Stimulated activated naive CD8-positive, alpha-beta T cell treated with anti-CD3 and anti-CD28 coated beads, Interleukin-15, Interleukin-2, amounts not matched to agents 100 ng/mL and 50 ng/mL, for 24 hours (primary cell): ENCODE measurements around the gene ELN.

Source experiments
- H3K27ac Mint-ChIP-seq: one replicate; pipeline ENCODE4 v1.8.0; 2021; ENCODE audit warnings: mild to moderate bottlenecking, mixed read lengths
- H3K27me3 Mint-ChIP-seq: one replicate; pipeline ENCODE4 v1.8.0; 2021; ENCODE audit warnings: mixed read lengths
- H3K36me3 Mint-ChIP-seq: one replicate; pipeline ENCODE4 v1.8.0; 2021; ENCODE audit warnings: low read depth, mixed read lengths
- H3K4me1 Mint-ChIP-seq: one replicate; pipeline ENCODE4 v1.8.0; 2021; ENCODE audit warnings: low read depth, mixed read lengths
- H3K4me3 Mint-ChIP-seq: one replicate; pipeline ENCODE4 v1.8.0; 2021; ENCODE audit warnings: mild to moderate bottlenecking, mixed read lengths
- H3K9me3 Mint-ChIP-seq: one replicate; pipeline ENCODE4 v1.8.0; 2021; ENCODE audit warnings: mixed read lengths

ELN gene

DNA sequence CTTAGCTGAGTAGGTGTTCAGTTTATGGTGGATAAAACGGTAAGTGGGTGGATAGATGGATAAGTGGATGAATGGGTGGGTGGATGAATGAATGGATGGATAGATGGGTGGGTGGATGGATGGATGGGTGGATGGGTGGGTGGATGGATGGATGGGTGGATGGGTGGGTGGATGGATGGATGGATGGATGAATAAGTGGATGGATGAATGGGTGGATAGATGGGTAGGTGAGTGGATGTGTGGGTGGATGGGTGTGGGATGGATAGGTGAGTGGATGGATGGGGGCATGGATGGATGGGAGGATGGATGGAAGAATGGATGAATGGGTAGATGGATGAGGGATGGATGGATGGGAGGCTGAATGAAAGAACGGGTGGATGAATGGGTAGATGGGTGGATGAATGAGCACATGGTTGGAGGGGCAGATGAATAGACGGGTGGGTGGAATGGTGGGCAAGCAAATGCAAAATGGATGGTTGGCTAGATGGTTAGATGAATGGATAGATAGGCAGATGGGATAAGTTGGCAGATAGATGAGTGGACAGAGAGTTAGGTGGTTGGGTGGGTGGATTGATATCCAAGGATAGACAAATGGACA lies 25.7 kb downstream of the ELN start:
- Mint-ChIP-seq H3K36me3 (no peaks in the 10 kb centered on the region), H3K4me3 (no peak overlapping the region), H3K27me3 (peaks cover 10% of the 10 kb centered on the region), H3K27ac (no peak overlapping the region), H3K9me3 (no peaks in the 10 kb centered on the region), H3K4me1 (no peaks in the 10 kb centered on the region)

DNA sequence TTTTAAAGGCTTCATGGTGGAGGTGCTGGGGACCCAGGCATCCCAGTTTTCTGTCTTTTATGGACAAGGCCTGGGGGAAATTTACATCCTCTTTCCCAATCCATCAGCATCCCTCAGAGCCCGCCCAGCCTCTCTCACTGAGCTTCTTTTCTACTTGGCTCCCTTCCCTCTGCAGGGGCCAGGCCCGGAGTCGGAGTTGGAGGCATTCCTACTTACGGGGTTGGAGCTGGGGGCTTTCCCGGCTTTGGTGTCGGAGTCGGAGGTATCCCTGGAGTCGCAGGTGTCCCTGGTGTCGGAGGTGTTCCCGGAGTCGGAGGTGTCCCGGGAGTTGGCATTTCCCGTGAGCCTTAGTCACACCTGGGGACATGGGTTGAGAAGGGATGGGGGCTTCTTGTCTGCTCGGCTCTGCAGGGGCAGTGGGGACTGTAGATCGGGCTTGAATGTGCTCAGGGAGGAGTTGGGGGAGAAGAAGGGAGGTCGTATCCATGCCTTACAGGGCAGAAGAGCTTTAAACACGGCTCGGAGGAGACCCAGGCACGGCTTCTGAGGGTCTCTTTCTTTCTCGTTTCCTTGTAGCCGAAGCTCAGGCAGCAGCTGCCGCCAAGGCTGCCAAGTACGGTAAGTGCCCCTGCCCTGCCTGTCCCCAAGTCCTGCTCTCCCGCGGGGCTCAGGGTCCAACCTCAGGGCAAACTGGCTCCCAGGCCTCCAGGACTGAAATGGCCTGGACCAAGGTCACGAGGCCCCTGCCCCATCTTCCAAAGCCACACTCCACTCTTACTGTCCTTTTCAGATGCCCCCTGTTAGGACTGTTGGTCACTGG lies 28.3 kb downstream of the ELN start:
- Mint-ChIP-seq H3K4me1 (no peaks in the 10 kb centered on the region), H3K9me3 (no peaks in the 10 kb centered on the region), H3K27ac (no peak overlapping the region), H3K27me3 (peaks cover 10% of the 10 kb centered on the region), H3K4me3 (no peak overlapping the region), H3K36me3 (no peaks in the 10 kb centered on the region)

DNA sequence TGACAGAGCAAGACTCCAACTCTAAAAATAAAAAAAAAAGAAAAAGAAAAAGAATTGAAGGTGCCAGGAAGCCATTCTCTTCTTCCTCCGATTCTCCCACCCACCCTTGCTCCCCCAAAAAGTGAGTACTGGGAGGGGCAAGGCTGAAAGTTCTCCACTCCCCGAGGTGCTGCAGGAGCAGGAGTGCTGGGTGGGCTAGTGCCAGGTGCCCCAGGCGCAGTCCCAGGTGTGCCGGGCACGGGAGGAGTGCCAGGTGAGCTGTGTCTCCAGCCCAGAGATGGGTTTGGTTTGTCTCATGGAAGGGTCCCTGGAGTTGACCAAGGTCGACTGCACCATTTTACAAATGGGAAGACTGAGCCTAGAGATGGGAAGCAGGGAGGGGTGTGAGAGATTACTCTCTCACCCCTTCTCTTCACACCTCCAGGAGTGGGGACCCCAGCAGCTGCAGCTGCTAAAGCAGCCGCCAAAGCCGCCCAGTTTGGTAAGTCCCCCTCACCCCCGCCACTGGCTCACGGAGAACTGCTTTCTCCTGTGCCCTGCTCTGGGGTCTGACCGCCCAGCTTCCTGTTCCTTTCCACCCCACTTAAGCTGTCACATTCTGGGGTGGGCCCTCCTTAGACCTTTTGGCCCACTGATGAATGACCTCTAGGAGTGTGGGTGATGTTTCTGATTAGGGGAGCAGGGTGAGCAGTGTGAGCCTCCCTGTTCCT lies 29.4 kb downstream of the ELN start:
- Mint-ChIP-seq H3K4me1 (peaks cover 5% of the 10 kb centered on the region), H3K27ac (no peak overlapping the region), H3K4me3 (no peak overlapping the region), H3K27me3 (peaks cover 10% of the 10 kb centered on the region), H3K36me3 (no peaks in the 10 kb centered on the region), H3K9me3 (no peaks in the 10 kb centered on the region)

DNA sequence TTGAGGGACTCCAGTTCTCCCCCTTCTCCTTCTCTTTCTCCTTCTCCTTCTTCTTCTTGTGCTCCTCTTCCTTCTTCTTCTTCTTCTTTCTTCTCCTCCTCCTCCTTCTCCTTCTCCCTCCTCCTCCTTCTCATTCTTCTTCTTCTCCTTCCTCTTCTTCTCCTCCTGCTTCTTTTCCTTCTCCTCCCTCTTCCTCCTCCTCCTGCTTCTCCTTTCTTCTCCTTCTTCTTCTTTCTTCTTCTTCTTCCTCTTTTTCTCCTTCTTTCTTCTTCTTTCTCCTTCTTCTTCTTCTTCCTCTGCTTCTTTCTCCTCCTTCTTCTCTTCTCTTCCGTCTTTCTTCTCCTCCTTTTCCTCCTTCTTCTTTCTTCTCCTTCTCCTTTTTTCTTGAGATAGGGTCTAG lies 30.0 kb downstream of the ELN start:
- Mint-ChIP-seq H3K4me3 (no peak overlapping the region), H3K27ac (peak overlapping the region; percentile 22), H3K36me3 (no peaks in the 10 kb centered on the region), H3K9me3 (no peaks in the 10 kb centered on the region), H3K4me1 (peaks cover 5% of the 10 kb centered on the region), H3K27me3 (peaks cover 10% of the 10 kb centered on the region)

DNA sequence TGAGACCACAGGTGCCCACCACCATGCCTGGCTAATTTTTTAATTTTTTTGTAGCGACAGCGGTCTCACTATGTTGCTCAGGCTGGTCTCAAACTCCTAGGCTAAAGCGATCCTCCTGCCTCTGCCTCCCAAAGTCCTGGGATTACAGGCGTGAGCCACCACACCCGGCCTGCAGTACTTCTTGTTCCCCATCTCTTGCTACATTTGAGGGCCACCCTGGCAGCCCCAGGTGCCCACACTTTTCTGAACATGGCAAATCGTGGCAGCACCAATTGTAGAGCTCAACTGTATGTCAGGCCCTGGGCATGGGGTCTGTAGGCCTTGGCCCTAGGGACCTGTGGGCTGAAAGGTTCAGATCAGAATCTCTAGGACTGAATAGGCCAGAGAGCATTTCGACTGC lies 30.5 kb downstream of the ELN start:
- no peaks in the 10 kb centered on the region for H3K36me3 Mint-ChIP-seq
- no peak overlapping the region for H3K27ac Mint-ChIP-seq
- H3K4me3 Mint-ChIP-seq: no peak overlapping the region
- H3K27me3 Mint-ChIP-seq: peaks cover 10% of the 10 kb centered on the region
- no peaks in the 10 kb centered on the region for H3K9me3 Mint-ChIP-seq
- H3K4me1 Mint-ChIP-seq: peaks cover 5% of the 10 kb centered on the region

DNA sequence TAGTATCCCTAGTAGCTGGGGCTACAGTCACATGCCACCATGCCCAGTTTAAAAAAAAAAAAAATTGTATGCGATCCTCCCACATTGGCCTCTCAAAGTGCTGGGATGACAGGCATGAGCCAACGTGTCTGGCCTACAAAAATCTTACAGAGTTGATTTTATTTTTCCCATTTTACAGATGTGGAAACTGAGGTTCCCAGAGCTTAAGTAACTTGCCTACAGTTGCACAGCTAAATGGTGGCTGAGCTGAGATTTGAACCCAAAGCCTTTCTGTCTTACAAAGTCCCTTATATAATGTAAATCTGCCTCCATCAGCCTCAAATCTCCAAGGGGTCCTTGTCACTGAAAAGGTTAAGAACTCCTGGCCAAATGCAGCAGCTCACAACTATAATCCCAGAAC lies 31.1 kb downstream of the ELN start:
- Mint-ChIP-seq H3K36me3 (no peaks in the 10 kb centered on the region), H3K27ac (no peak overlapping the region), H3K9me3 (no peaks in the 10 kb centered on the region), H3K27me3 (peaks cover 7% of the 10 kb centered on the region), H3K4me1 (peaks cover 5% of the 10 kb centered on the region), H3K4me3 (no peak overlapping the region)

DNA sequence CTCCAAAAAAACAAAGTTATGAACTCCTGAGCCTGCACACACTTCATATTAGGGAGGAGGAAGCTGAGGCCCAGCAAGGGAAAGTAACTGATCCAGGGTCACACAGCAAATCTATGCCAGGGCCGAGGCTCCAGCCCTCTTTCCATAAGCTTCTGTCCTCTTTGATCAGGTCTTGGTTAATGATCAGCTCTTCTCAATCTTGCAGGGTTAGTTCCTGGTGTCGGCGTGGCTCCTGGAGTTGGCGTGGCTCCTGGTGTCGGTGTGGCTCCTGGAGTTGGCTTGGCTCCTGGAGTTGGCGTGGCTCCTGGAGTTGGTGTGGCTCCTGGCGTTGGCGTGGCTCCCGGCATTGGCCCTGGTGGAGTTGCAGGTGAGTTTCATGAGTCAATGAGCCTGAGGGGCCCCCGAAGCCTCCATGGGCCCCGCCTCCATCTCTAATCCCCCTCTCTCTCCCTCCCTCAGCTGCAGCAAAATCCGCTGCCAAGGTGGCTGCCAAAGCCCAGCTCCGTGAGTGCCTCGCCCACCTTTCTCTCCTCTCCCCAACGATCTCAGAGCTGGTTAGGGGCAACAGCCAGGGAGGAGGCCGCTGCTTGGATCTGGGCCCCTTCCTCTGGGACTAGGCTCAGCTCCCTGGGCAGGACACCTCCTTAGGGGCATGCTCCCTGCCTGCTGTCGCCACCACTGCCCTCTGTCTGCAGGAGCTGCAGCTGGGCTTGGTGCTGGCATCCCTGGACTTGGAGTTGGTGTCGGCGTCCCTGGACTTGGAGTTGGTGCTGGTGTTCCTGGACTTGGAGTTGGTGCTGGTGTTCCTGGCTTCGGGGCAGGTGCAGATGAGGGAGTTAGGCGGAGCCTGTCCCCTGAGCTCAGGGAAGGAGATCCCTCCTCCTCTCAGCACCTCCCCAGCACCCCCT lies 32.0 kb downstream of the ELN start:
- Mint-ChIP-seq H3K27me3 (peaks cover 7% of the 10 kb centered on the region), H3K4me1 (peaks cover 5% of the 10 kb centered on the region), H3K9me3 (no peaks in the 10 kb centered on the region), H3K27ac (no peak overlapping the region), H3K36me3 (no peaks in the 10 kb centered on the region), H3K4me3 (no peak overlapping the region)

DNA sequence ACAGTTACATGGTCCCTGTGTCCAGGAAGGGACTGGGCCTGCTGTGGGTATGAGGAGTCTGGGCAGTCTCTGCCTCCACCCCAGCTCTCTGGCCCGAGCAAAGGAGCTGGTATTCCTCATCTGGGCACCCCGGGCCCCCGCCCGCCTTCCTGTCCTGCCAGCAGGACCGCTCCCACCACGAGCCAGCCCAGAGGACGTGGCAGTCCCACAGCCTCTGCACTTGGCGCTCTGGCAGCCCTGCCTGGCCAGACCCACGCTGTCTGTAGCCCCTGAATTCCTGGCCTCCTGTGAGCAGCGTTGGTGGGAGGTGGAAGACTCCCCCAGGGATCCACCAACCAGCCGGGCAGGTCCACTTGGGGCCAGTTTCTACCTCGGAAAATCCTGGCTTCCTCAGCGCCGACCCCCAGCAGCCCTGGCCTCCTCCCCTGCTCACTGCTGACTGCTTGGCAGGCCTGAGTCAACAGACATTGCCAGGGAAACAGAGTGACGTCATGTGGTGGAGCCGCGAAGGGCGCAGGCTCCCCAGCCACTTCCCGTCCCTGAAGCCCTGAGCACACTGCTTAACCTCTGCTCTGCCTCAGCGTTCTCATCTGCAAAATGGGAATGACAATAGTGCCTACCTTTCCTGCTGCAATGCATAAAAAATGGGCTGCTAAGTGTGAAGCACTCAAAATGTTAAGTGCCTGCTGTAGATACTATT lies 34.0 kb downstream of the ELN start:
- no peaks in the 10 kb centered on the region for H3K9me3 Mint-ChIP-seq
- H3K4me1 Mint-ChIP-seq: peaks cover 5% of the 10 kb centered on the region
- no peaks in the 10 kb centered on the region for H3K36me3 Mint-ChIP-seq
- peaks cover 7% of the 10 kb centered on the region for H3K27me3 Mint-ChIP-seq
- no peak overlapping the region for H3K27ac Mint-ChIP-seq
- H3K4me3 Mint-ChIP-seq: peak overlapping the region; percentile 49

DNA sequence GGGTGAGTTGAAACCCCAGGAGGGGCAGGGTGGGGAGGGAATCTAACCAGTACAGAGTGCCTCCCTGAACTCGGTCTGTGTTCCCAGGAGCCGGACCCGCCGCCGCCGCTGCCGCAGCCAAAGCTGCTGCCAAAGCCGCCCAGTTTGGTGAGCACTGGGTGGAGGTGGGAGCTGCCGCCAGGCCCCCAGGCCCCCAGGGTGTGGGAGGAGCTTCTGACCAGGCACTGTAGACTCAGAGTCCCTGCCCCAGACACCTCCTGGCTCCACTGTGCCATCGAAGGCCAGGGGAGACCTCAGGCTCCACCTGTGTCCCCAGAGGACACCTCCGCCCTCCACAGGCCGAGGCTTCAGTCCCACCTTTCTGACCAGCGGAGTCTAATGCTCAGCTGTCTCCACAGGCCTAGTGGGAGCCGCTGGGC lies 35.3 kb downstream of the ELN start:
- Mint-ChIP-seq H3K27ac (no peak overlapping the region), H3K4me1 (peaks cover 5% of the 10 kb centered on the region), H3K27me3 (peaks cover 3% of the 10 kb centered on the region), H3K9me3 (no peaks in the 10 kb centered on the region), H3K36me3 (no peaks in the 10 kb centered on the region), H3K4me3 (no peak overlapping the region)

DNA sequence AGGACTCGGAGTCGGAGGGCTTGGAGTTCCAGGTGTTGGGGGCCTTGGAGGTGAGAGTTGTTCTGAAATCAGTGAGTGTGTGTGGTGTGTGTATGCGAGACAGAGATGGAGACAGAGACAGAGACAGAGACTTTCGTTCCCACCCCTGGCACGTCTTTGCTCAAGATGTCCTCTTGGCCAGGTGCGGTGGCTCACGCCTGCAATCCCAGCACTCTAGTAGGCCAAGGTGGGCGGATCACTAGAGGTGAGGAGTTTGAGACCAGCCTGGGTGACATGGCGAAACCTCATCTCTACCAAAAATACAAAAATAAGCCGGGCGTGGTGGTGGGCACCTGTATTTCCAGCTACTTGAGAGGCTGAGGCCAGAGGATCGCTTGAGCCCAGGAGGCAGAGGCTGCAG lies 35.7 kb downstream of the ELN start:
- Mint-ChIP-seq H3K27ac (no peak overlapping the region), H3K27me3 (no peaks in the 10 kb centered on the region), H3K36me3 (no peaks in the 10 kb centered on the region), H3K4me1 (peaks cover 5% of the 10 kb centered on the region), H3K9me3 (no peaks in the 10 kb centered on the region), H3K4me3 (no peak overlapping the region)

DNA sequence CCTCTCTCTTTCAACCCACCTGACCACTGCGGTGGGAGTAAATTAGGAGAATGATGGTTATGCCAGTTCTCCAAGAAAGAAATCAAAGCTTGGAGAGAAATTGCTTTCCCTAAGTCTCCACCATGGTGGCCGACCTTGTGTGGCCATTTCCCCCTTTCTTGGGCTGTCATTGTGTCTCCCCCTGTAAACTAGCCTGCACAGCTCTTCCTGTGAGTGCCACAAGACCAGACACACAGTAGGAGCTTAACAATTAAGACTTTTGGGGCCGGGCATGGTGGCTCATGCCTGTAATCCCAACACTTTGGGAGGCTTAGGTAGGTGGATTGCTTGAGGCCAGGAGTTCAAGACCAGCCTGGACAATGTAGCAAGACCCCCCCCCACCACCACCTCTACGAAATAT lies 36.7 kb downstream of the ELN start:
- no peaks in the 10 kb centered on the region for H3K36me3 Mint-ChIP-seq
- H3K27me3 Mint-ChIP-seq: no peaks in the 10 kb centered on the region
- no peak overlapping the region for H3K27ac Mint-ChIP-seq

DNA sequence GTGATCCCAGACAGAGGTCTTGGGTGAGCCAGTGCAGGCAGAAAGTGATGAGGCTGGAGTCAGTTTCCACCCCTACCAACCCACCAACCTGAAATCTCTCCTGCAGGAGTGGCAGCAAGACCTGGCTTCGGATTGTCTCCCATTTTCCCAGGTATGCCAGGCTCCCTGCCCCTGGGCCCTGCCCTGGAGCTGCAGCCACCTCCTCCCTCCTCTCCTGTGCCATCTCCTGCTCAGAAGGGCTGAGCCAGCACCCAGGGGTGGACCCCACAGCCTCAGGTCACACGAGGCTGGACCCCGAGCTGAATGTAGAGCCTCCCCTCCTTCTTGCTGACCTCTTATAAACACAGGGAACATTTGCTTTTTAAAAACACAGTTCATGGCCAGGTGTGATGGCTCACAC lies 38.7 kb downstream of the ELN start:
- no peaks in the 10 kb centered on the region for H3K9me3 Mint-ChIP-seq
- no peaks in the 10 kb centered on the region for H3K36me3 Mint-ChIP-seq
- H3K4me3 Mint-ChIP-seq: no peak overlapping the region
- H3K4me1 Mint-ChIP-seq: peaks cover 5% of the 10 kb centered on the region
- H3K27me3 Mint-ChIP-seq: no peaks in the 10 kb centered on the region
- H3K27ac Mint-ChIP-seq: no peak overlapping the region

More for the DNA sequence above, 36.7 kb downstream of the ELN start:
- H3K9me3 Mint-ChIP-seq: no peaks in the 10 kb centered on the region
- H3K4me3 Mint-ChIP-seq: no peak overlapping the region
- peaks cover 5% of the 10 kb centered on the region for H3K4me1 Mint-ChIP-seq

DNA sequence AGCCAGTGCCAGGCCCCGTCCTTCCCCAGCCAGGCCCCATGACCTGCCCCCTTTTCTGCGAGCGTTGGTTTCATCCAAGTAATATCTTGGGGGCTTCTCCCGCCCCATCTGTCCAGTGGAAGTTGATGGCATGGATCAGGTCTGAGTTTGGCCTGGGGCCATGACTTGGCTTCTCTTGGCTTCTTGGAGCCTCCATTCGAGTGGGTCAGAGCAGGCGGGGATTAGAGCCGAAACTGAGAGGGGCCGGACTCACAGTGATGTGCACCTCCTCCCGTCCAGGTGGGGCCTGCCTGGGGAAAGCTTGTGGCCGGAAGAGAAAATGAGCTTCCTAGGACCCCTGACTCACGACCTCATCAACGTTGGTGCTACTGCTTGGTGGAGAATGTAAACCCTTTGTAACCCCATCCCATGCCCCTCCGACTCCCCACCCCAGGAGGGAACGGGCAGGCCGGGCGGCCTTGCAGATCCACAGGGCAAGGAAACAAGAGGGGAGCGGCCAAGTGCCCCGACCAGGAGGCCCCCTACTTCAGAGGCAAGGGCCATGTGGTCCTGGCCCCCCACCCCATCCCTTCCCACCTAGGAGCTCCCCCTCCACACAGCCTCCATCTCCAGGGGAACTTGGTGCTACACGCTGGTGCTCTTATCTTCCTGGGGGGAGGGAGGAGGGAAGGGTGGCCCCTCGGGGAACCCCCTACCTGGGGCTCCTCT lies 40.6 kb downstream of the ELN start:
- H3K27me3 Mint-ChIP-seq: no peaks in the 10 kb centered on the region
- no peak overlapping the region for H3K27ac Mint-ChIP-seq
- no peak overlapping the region for H3K4me3 Mint-ChIP-seq
- H3K9me3 Mint-ChIP-seq: no peaks in the 10 kb centered on the region
- H3K36me3 Mint-ChIP-seq: no peaks in the 10 kb centered on the region
- H3K4me1 Mint-ChIP-seq: no peaks in the 10 kb centered on the region

DNA sequence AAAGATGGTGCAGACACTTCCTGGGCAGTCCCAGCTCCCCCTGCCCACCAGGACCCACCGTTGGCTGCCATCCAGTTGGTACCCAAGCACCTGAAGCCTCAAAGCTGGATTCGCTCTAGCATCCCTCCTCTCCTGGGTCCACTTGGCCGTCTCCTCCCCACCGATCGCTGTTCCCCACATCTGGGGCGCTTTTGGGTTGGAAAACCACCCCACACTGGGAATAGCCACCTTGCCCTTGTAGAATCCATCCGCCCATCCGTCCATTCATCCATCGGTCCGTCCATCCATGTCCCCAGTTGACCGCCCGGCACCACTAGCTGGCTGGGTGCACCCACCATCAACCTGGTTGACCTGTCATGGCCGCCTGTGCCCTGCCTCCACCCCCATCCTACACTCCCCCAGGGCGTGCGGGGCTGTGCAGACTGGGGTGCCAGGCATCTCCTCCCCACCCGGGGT lies 41.1 kb downstream of the ELN start:
- no peaks in the 10 kb centered on the region for H3K9me3 Mint-ChIP-seq
- H3K27me3 Mint-ChIP-seq: no peaks in the 10 kb centered on the region
- no peak overlapping the region for H3K4me3 Mint-ChIP-seq
- no peak overlapping the region for H3K27ac Mint-ChIP-seq
- no peaks in the 10 kb centered on the region for H3K36me3 Mint-ChIP-seq
- no peaks in the 10 kb centered on the region for H3K4me1 Mint-ChIP-seq
